ENCODE data around the gene STARD3.

- TF ChIP-seq BCLAF1 (IDR thresholded peaks at IDR 0.05; ENCODE audit: borderline replicate concordance in 1 of 2, control insufficient read depth in 1 of 2, low read depth in 2 of 2, low read length in 1 of 2) (no peak), CEBPB (tag; IDR thresholded peaks at IDR 0.05) (no peak)
- TF ChIP-seq, protein P1, sequence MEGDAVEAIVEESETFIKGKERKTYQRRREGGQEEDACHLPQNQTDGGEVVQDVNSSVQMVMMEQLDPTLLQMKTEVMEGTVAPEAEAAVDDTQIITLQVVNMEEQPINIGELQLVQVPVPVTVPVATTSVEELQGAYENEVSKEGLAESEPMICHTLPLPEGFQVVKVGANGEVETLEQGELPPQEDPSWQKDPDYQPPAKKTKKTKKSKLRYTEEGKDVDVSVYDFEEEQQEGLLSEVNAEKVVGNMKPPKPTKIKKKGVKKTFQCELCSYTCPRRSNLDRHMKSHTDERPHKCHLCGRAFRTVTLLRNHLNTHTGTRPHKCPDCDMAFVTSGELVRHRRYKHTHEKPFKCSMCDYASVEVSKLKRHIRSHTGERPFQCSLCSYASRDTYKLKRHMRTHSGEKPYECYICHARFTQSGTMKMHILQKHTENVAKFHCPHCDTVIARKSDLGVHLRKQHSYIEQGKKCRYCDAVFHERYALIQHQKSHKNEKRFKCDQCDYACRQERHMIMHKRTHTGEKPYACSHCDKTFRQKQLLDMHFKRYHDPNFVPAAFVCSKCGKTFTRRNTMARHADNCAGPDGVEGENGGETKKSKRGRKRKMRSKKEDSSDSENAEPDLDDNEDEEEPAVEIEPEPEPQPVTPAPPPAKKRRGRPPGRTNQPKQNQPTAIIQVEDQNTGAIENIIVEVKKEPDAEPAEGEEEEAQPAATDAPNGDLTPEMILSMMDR (IDR thresholded peaks at IDR 0.05 in 2 of 3, conservative IDR thresholded peaks at IDR 0.05 in 1 of 3; ENCODE audit: insufficient read depth in 2 of 3, low read depth in 1 of 3, low read length in 3 of 3), result no peak
Measured at GRCh38 chr17:39711851-39712250, 74.9 kb downstream of the STARD3 start.
